Panc1 (cell line): ENCODE data around the gene SLC25A17. TPM values are rescaled to one million over a fixed set of nuclear protein-coding genes. Genes with fewer than 3 reads are reported as not detected.

Experiments
- ATAC-seq: fragments of 200-7000 bp; cut with Tn5 transposase; 2 replicates; pipeline ENCODE4 v1.9.1; 2020; ENCODE audit warnings: mild to moderate bottlenecking, moderate library complexity
- BruUV-seq: library from RNA; stranded (reverse); fragments of 400-500 nt; replicated peaks from 2 replicates; lab custom pipeline; 2021; lab: Mats Ljungman, UMichigan
- CTCF ChIA-PET: fragments of 300-600 bp; sonication (Branson Sonifier 250); formaldehyde crosslinking; loops from one replicate; lab custom pipeline; 2022; ENCODE audit warnings: antibody characterized with exemption; lab: Charles Lee
- POLR2A ChIA-PET: fragments of 300-600 bp; sonication (Branson Sonifier 250); formaldehyde crosslinking; loops from one replicate; lab custom pipeline; 2022; ENCODE audit warnings: antibody characterized with exemption; lab: Charles Lee
- DNase-seq: peaks from one replicate; pipeline ENCODE4 v3.0.0-alpha.2; 2010; ENCODE audit warnings: low read depth, low spot score
- H3K27ac ChIP-seq: 2 replicates; pipeline ENCODE4 v1.5.1; 2011; ENCODE audit warnings: mild to moderate bottlenecking, low read length, inconsistent platforms
- H3K27me3 ChIP-seq: fragments of 200-500 bp; sonication (Bioruptor generic); 2 replicates; pipeline ENCODE4 v1.6.0; 2014; ENCODE audit warnings: low read length, inconsistent platforms; ENCODE audit not compliant: control insufficient read depth, insufficient read depth
- H3K36me3 ChIP-seq: fragments of 200-500 bp; sonication (Bioruptor generic); 2 replicates; pipeline ENCODE4 v1.5.1; 2014; ENCODE audit warnings: inconsistent platforms, mild to moderate bottlenecking, low read length, moderate library complexity; ENCODE audit not compliant: control insufficient read depth, insufficient read depth
- H3K4me1 ChIP-seq: 2 replicates; pipeline ENCODE4 v1.5.1; 2011; ENCODE audit warnings: inconsistent platforms, mild to moderate bottlenecking, low read length, moderate library complexity; ENCODE audit not compliant: control insufficient read depth, insufficient read depth
- H3K4me3 ChIP-seq, 2 experiments: 2 replicates each; pipeline ENCODE4 v1.5.1; 2011 to 2012; ENCODE audit warnings: low read depth in 2 of 2, low read length in 2 of 2, mild to moderate bottlenecking in 2 of 2, inconsistent platforms in 1 of 2, moderate library complexity in 1 of 2
- H3K9me3 ChIP-seq: fragments of 200-500 bp; sonication (Bioruptor generic); 2 replicates; pipeline ENCODE4 v1.5.1; 2014; ENCODE audit warnings: low read depth, mild to moderate bottlenecking, inconsistent platforms, low read length, moderate library complexity; ENCODE audit not compliant: control insufficient read depth, insufficient read depth
- CTCF ChIP-seq: fragments of 450-650 bp; IDR thresholded peaks from 2 replicates; pipeline ENCODE4 v1.5.1; 2017; ENCODE audit warnings: mild to moderate bottlenecking
- POLR2AphosphoS5 ChIP-seq: IDR thresholded peaks from 2 replicates; pipeline ENCODE4 v1.6.1; 2012; ENCODE audit warnings: mild to moderate bottlenecking, low read depth, low read length, moderate library complexity
- REST ChIP-seq, 2 experiments: IDR thresholded peaks; 2 replicates each; pipeline ENCODE4 v1.6.1; 2011 to 2012; ENCODE audit warnings: low read depth in 2 of 2, control low read depth in 1 of 2, low read length in 1 of 2, mild to moderate bottlenecking in 1 of 2, moderate library complexity in 1 of 2; ENCODE audit not compliant: insufficient read depth in 1 of 2
- SIN3A ChIP-seq: IDR thresholded peaks from 2 replicates; pipeline ENCODE4 v1.6.1; 2012; ENCODE audit warnings: low read depth, mild to moderate bottlenecking, low read length, moderate library complexity, borderline replicate concordance; ENCODE audit not compliant: insufficient read depth
- TCF7L2 ChIP-seq: IDR thresholded peaks from 2 replicates; pipeline ENCODE4 v1.6.1; 2011; ENCODE audit warnings: mild to moderate bottlenecking, low read depth, low read length, inconsistent platforms
- in situ Hi-C: cut with HindIII; loops from 2 replicates; pipeline ENCODE4 v1.10.0; 2016; ENCODE audit warnings: low sequenced_read_pairs, low pct_unique_long_range_greater_than_20kb
- intact Hi-C: fragments of 100-400 bp; cut with micrococcal nuclease; formaldehyde crosslinking; loops from one replicate; pipeline ENCODE4 v1.10.0; 2022; ENCODE audit not compliant: unreplicated experiment
- total RNA-seq: library from RNA; stranded (reverse); gene quantifications from one replicate; pipeline ENCODE4 v1.2.1, GENCODE V29; 2021; ENCODE audit not compliant: unreplicated experiment

SLC25A17 gene
- total RNA-seq, 1 experiment from 2014 or later: 28.9 TPM

DNA sequence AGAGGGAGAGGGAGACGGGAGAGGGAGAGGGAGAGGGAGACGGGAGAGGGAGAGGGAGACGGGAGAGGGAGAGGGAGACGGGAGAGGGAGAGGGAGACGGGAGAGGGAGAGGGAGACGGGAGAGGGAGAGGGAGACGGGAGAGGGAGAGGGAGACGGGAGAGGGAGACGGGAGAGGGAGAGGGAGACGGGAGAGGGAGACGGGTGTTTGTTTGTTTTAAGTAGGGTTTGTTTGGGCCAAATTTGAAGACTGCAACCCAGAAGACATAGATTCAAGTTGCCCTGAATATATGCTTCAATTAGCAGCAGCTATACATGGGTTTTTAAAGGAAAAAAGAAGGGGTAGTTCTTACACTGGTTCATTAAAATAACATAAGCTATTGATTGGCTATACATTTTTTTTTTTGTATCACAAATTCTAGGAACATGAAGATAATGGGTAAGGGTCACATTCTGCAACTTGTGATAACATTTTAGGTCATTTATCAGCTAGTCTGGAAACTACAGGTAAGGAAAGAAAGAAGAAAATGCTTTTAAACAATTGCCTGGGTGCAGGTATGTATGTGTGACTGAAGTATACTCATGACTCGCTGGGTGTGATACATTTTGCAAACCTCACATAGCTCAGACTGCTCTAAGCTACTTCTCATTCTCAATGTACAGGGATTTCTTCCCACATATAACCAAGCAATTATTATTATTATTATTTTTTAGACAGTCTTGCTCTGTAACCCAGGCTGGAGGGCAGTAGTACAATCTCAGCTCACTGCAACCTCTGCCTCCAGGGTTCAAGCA lies 72.5 kb downstream of the SLC25A17 start:
- H3K4me3 ChIP-seq: no peak overlapping the region
- H3K9me3 ChIP-seq: peaks cover 4% of the 10 kb centered on the region; the same call in 1 of the 2 replicates
- no TSS peak for BruUV-seq
- in situ Hi-C loops: no loop called here
- H3K27ac ChIP-seq: no peak overlapping the region; the same call in 1 of the 2 replicates
- H3K4me1 ChIP-seq: peaks cover 2% of the 10 kb centered on the region; the same call in 1 of the 2 replicates
- ChIA-PET CTCF (no interaction called here), POLR2A (no interaction called here)
- no peak for TF ChIP-seq TCF7L2
- no peak for TF ChIP-seq CTCF
- TF ChIP-seq REST (IDR thresholded peaks at IDR 0.05; ENCODE audit: insufficient read depth in 1 of 2, low read depth in 2 of 2, low read length in 1 of 2): no peak
- TF ChIP-seq POLR2AphosphoS5: no peak
- TF ChIP-seq SIN3A: no peak
- H3K27me3 ChIP-seq: no peaks in the 10 kb centered on the region
- ATAC-seq: no peak
- no peaks in the 10 kb centered on the region for H3K36me3 ChIP-seq
- intact Hi-C loops: no loop called here
- DNase-seq: no peak

- Histone ChIP-seq H3K4me3 (no peak overlapping the region), H3K4me1 (no peaks in the 10 kb centered on the region), H3K27ac (no peak overlapping the region), H3K27me3 (no peaks in the 10 kb centered on the region), H3K36me3 (no peaks in the 10 kb centered on the region), H3K9me3 (peaks cover 4% of the 10 kb centered on the region; the same call in 1 of the 2 replicates)
- CTCF ChIA-PET: no interaction called here
- DNase-seq (no peak), ATAC-seq (no peak)
- TF ChIP-seq CTCF: no peak
- TF ChIP-seq POLR2AphosphoS5: no peak
- no peak for TF ChIP-seq SIN3A
- no peak for TF ChIP-seq REST (IDR thresholded peaks at IDR 0.05; ENCODE audit: insufficient read depth in 1 of 2, low read depth in 2 of 2, low read length in 1 of 2)
- TF ChIP-seq TCF7L2: no peak
- no TSS peak for BruUV-seq
- POLR2A ChIA-PET: no interaction called here
- intact Hi-C loops (no loop called here), in situ Hi-C loops (no loop called here)
These were observed 75.4 kb downstream of the SLC25A17 start for GRCh38 chr22:40743768-40744167.
